SK-N-SH (cell line): ENCODE results near the gene TPM4. TPM values are rescaled to one million over a fixed set of nuclear protein-coding genes. Genes with fewer than 3 reads are reported as not detected.

Experiments
- CTCF ChIA-PET: fragments of 300-600, 350-600 bp; formaldehyde crosslinking; extraction: SDS; loops from one replicate; lab custom pipeline; 2021; lab: Yijun Ruan, JAX
- POLR2A ChIA-PET: fragments of 350-600 bp; sonication (Branson Sonifier 250); formaldehyde crosslinking; extraction: SDS; loops from one replicate; lab custom pipeline; 2020; ENCODE audit warnings: antibody characterized with exemption, inconsistent platforms; lab: Yijun Ruan, JAX
- DNase-seq: peaks from one replicate; pipeline ENCODE4 v3.0.0; 2012
- H2AFZ ChIP-seq: fragments of 200-600 bp; sonication (generic); 2 replicates; pipeline ENCODE4 v1.8.1; 2016; ENCODE audit warnings: antibody characterized with exemption, mild to moderate bottlenecking, low read depth
- H3F3A ChIP-seq: fragments of 200-600 bp; sonication (generic); replicated peaks from 2 replicates; pipeline ENCODE3; 2016; ENCODE audit warnings: antibody characterized with exemption, mild to moderate bottlenecking; ENCODE audit not compliant: insufficient read depth
- H3K27ac ChIP-seq, 2 experiments: fragments of 200-500 bp in 1 of 2; fragments of 200-600 bp in 1 of 2; sonication (Bioruptor generic) in 1 of 2; sonication (generic), shearing (Covaris generic) in 1 of 2; 2 replicates each; pipeline versions ENCODE4 v1.5.1 to v1.6.1; 2014 to 2016; ENCODE audit warnings: low read depth in 2 of 2, inconsistent platforms in 1 of 2, low read length in 1 of 2, mild to moderate bottlenecking in 1 of 2, mixed read lengths in 1 of 2
- H3K27me3 ChIP-seq: fragments of 200-600 bp; sonication (generic), shearing (Covaris generic); 2 replicates; pipeline ENCODE4 v1.6.1; 2016; ENCODE audit warnings: mixed run types; ENCODE audit not compliant: insufficient read depth
- H3K36me3 ChIP-seq, 2 experiments: fragments of 200-500 bp in 1 of 2; fragments of 200-600 bp in 1 of 2; sonication (Bioruptor generic) in 1 of 2; sonication (generic) in 1 of 2; replicated peaks in 1 of 2; 2 replicates each; pipeline versions ENCODE3 to v1.5.1; 2014 to 2016; ENCODE audit warnings: low read length in 1 of 2, mild to moderate bottlenecking in 1 of 2; ENCODE audit not compliant: insufficient read depth in 2 of 2, control insufficient read depth in 1 of 2
- H3K4me1 ChIP-seq, 2 experiments: fragments of 200-500 bp in 1 of 2; fragments of 200-600 bp in 1 of 2; sonication (Bioruptor generic) in 1 of 2; sonication (generic), shearing (Covaris generic) in 1 of 2; 2 replicates each; pipeline versions ENCODE4 v1.5.1 to v1.6.1; 2014 to 2016; ENCODE audit warnings: low read depth in 1 of 2, low read length in 1 of 2, mixed run types in 1 of 2; ENCODE audit not compliant: insufficient read depth in 2 of 2, control insufficient read depth in 1 of 2
- H3K4me2 ChIP-seq: fragments of 200-600 bp; sonication (generic), shearing (Covaris generic); 2 replicates; pipeline ENCODE4 v1.6.1; 2017; ENCODE audit warnings: mixed run types
- H3K4me3 ChIP-seq, 2 experiments: fragments of 200-500 bp in 1 of 2; fragments of 200-600 bp in 1 of 2; sonication (Bioruptor generic) in 1 of 2; sonication (generic), shearing (Covaris generic) in 1 of 2; 2 replicates each; pipeline versions ENCODE4 v1.5.1 to v1.8.1; 2014 to 2016; ENCODE audit warnings: low read depth in 2 of 2, inconsistent platforms in 1 of 2, low read length in 1 of 2, mild to moderate bottlenecking in 1 of 2, mixed read lengths in 1 of 2, moderate library complexity in 1 of 2
- H3K79me2 ChIP-seq: fragments of 200-600 bp; sonication (generic); 2 replicates; pipeline ENCODE4 v1.8.1; 2017; ENCODE audit warnings: mild to moderate bottlenecking; ENCODE audit not compliant: insufficient read depth
- H3K9ac ChIP-seq: fragments of 200-600 bp; sonication (generic); 2 replicates; pipeline ENCODE4 v1.6.1; 2017; ENCODE audit warnings: mixed run types
- H3K9me2 ChIP-seq: fragments of 200-600 bp; sonication (generic); 2 replicates; pipeline ENCODE4 v1.6.1; 2017; ENCODE audit warnings: mixed run types
- H3K9me3 ChIP-seq: fragments of 200-600 bp; sonication (generic); 2 replicates; pipeline ENCODE4 v1.6.1; 2017; ENCODE audit warnings: mixed run types, mild to moderate bottlenecking, moderate library complexity
- H4K20me1 ChIP-seq: fragments of 200-600 bp; sonication (generic); 2 replicates; pipeline ENCODE4 v1.6.1; 2017; ENCODE audit warnings: mild to moderate bottlenecking, mixed run types; ENCODE audit not compliant: insufficient read depth
- EZH2phosphoT487 ChIP-seq: fragments of 200-600 bp; sonication (generic); IDR thresholded peaks from 2 replicates; pipeline ENCODE4 v1.6.1; 2017; ENCODE audit warnings: low read depth, mixed run types, mild to moderate bottlenecking, antibody characterized with exemption, moderate library complexity, borderline replicate concordance
- FOSL2 ChIP-seq: IDR thresholded peaks from 2 replicates; pipeline ENCODE4 v1.4.0; 2012; ENCODE audit warnings: low read depth, mild to moderate bottlenecking, moderate library complexity, borderline replicate concordance
- FOXJ3 ChIP-seq: sonication (generic); formaldehyde crosslinking; IDR thresholded peaks from 2 replicates; pipeline ENCODE4 v1.5.1; 2020; ENCODE audit warnings: mild to moderate bottlenecking, missing genetic modification reagents
- FOXM1 ChIP-seq: IDR thresholded peaks from 2 replicates; pipeline ENCODE4 v1.4.0; 2012; ENCODE audit warnings: low read depth, mild to moderate bottlenecking
- JUND ChIP-seq: IDR thresholded peaks from 2 replicates; pipeline ENCODE4 v1.4.0; 2012
- MXI1 ChIP-seq: IDR thresholded peaks from 2 replicates; pipeline ENCODE4 v1.6.1; 2012; ENCODE audit warnings: mild to moderate bottlenecking, low read depth, low read length, improper control_type of control experiment
- NFIC ChIP-seq: IDR thresholded peaks from 2 replicates; pipeline ENCODE4 v1.4.0; 2012; ENCODE audit warnings: borderline replicate concordance
- POLR2AphosphoS5 ChIP-seq: IDR thresholded peaks from 2 replicates; pipeline ENCODE4 v1.6.1; 2012; ENCODE audit warnings: low read depth, low read length
- RAD21 ChIP-seq: IDR thresholded peaks from 2 replicates; pipeline ENCODE4 v1.6.1; 2012; ENCODE audit warnings: mild to moderate bottlenecking, low read length
- RCOR1 ChIP-seq: fragments of 150-350 bp; IDR thresholded peaks from 2 replicates; pipeline ENCODE4 v1.6.1; 2017; ENCODE audit warnings: antibody characterized with exemption, low read length
- RFX5 ChIP-seq: IDR thresholded peaks from 2 replicates; pipeline ENCODE4 v1.6.1; 2012; ENCODE audit warnings: mild to moderate bottlenecking, improper control_type of control experiment, low read length
- TAF1 ChIP-seq: IDR thresholded peaks from 2 replicates; pipeline ENCODE4 v1.6.1; 2012; ENCODE audit warnings: low read depth, mild to moderate bottlenecking, low read length, moderate library complexity, borderline replicate concordance
- TEAD4 ChIP-seq: IDR thresholded peaks from 2 replicates; pipeline ENCODE4 v1.4.0; 2012; ENCODE audit warnings: mild to moderate bottlenecking, borderline replicate concordance; ENCODE audit not compliant: insufficient read depth
- WGBS: methylation state at CpG from one replicate; pipeline ENCODE4 v1.1.6; 2017; ENCODE audit warnings: low lambda C conversion rate; 5-methylcytosine and 5-hydroxymethylcytosine counted together
- polyA plus RNA-seq, 3 experiments: library from polyadenylated mRNA; depleted of rRNA; stranded (reverse); fragments of >200 nt; gene quantifications; 2 replicates each; pipeline ENCODE4 v1.2.3, GENCODE V29; 2012
- TF ChIP-seq, protein P1 (sequence below): fragments of 200-600 bp; sonication (generic); IDR thresholded peaks from 2 replicates; pipeline ENCODE4 v1.6.1; 2017; ENCODE audit warnings: antibody characterized with exemption, mild to moderate bottlenecking, moderate library complexity
- TF ChIP-seq, protein P2 (sequence below): IDR thresholded peaks from 2 replicates; pipeline ENCODE4 v1.4.0; 2012; ENCODE audit warnings: low read depth

The TPM4 gene
- polyA plus RNA-seq, 1 of the 3 experiments (the other 2 are of a cell fraction) = 440 TPM

DNA sequence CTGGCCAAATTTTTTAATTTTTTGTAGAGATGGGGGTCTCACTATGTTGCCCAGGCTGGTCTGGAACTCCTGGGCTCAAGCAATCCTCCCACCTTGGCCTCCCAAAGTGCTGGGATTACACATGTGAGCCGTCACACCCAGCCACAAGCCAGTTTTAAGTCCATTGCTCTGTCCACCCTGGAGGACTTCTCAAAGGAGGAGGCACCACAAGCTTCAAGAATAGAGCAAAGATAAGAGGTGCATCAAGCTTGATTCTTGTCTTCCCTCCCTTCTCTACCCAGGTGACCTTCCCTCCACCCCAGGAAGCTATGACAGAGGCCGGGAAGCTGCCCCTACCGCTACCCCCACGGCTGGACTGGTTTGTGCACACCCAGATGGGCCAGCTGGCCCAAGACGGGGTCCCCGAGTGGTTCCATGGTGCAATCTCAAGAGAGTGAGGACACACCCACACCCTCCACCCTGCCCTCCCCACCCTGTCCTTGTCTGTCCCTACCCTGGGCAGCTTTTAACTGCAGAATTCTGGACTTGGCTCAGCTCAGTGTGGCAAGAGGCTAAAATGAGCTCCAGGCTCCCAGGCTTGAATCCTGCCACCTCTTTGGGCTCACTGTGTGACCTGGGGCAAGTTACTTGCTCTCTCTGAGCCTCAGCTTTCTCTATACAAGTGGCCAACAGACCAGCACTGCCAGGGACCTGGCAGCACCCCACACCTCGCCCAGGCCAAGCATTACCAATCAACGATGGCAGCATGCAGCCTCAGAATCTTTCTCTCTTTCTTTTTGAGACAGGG lies 72.3 kb downstream of the TPM4 start:
- Histone ChIP-seq H3K4me1 (no peaks in the 10 kb centered on the region), H3K4me2 (no peak overlapping the region), H2AFZ (no peak overlapping the region), H3K4me3 (no peak overlapping the region), H4K20me1 (no peaks in the 10 kb centered on the region), H3K27me3 (no peaks in the 10 kb centered on the region; the same call in 1 of the 2 replicates), H3F3A (no peaks in the 10 kb centered on the region), H3K79me2 (no peaks in the 10 kb centered on the region), H3K36me3 (no peaks in the 10 kb centered on the region), H3K27ac (no peak overlapping the region), H3K9me2 (no peaks in the 10 kb centered on the region), H3K9ac (no peak overlapping the region), H3K9me3 (no peaks in the 10 kb centered on the region)
- ChIA-PET POLR2A (interaction anchor here (0.6 kb wide), 1 partner anchor 134 kb away, joined by 5 read pairs; no protein-coding TSS in a partner anchor), CTCF (interaction anchor here (0.8 kb wide), 1 partner anchor 75 kb away, joined by 3 read pairs; no protein-coding TSS in a partner anchor)
- 33% methylated on average over 5 of the region's 8 CpGs for whole genome bisulfite sequencing
- TF ChIP-seq MXI1 (no peak), NFIC (no peak), TAF1 (no peak), RAD21 (no peak), TEAD4 (no peak), FOSL2 (no peak), FOXJ3 (CRISPR knock-in tag) (no peak), RCOR1 (no peak), EZH2phosphoT487 (no peak), POLR2AphosphoS5 (no peak), RFX5 (no peak), FOXM1 (no peak), JUND (no peak)
- TF ChIP-seq, protein P1, sequence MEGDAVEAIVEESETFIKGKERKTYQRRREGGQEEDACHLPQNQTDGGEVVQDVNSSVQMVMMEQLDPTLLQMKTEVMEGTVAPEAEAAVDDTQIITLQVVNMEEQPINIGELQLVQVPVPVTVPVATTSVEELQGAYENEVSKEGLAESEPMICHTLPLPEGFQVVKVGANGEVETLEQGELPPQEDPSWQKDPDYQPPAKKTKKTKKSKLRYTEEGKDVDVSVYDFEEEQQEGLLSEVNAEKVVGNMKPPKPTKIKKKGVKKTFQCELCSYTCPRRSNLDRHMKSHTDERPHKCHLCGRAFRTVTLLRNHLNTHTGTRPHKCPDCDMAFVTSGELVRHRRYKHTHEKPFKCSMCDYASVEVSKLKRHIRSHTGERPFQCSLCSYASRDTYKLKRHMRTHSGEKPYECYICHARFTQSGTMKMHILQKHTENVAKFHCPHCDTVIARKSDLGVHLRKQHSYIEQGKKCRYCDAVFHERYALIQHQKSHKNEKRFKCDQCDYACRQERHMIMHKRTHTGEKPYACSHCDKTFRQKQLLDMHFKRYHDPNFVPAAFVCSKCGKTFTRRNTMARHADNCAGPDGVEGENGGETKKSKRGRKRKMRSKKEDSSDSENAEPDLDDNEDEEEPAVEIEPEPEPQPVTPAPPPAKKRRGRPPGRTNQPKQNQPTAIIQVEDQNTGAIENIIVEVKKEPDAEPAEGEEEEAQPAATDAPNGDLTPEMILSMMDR = no peak
- TF ChIP-seq, protein P2, sequence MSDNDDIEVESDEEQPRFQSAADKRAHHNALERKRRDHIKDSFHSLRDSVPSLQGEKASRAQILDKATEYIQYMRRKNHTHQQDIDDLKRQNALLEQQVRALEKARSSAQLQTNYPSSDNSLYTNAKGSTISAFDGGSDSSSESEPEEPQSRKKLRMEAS = no peak
- DNase-seq = no peak

Other genes starting within 250 kb of the TPM4 start
- 0.11 TPM in 1 of 2 replicates, not detected in the other for gene CYP4F2, start 178.4 kb upstream of the TPM4 start, polyA plus RNA-seq (2012; rRNA removed)
- gene CYP4F11, start 142.0 kb upstream of the TPM4 start, polyA plus RNA-seq (2012; rRNA removed) = 0.23 and 0.31 TPM in 2 replicates
- not detected in 2 replicates for gene OR10H4, start 127.5 kb upstream of the TPM4 start, polyA plus RNA-seq (2012; rRNA removed)
- 55.2 and 58.0 TPM in 2 replicates for gene RAB8A, start 35.4 kb downstream of the TPM4 start, polyA plus RNA-seq (2012; rRNA removed)
- gene HSH2D, start 67.2 kb downstream of the TPM4 start, polyA plus RNA-seq (2012; rRNA removed) = not detected in 2 replicates
- gene CIB3, start 97.0 kb downstream of the TPM4 start, polyA plus RNA-seq (2012; rRNA removed) = not detected in 2 replicates
- 156 and 192 TPM in 2 replicates for gene FAM32A, start 108.9 kb downstream of the TPM4 start, polyA plus RNA-seq (2012; rRNA removed)
- 101 and 133 TPM in 2 replicates for gene AP1M1, start 121.4 kb downstream of the TPM4 start, polyA plus RNA-seq (2012; rRNA removed)
- gene KLF2, start 248.3 kb downstream of the TPM4 start, polyA plus RNA-seq (2012; rRNA removed) = 2.8 and 6.9 TPM in 2 replicates